A549 treated with AZD9567 at 1 μM for 4 hours (cell line): ENCODE measurements around the gene NXF2B. TPM values are rescaled to one million over a fixed set of nuclear protein-coding genes. Genes with fewer than 3 reads are reported as not detected.

ENCODE experiments used
- total RNA-seq: library from RNA; stranded (reverse); fragments of 200-300 nt; extraction: Qiagen RNA extraction; gene quantifications from 5 replicates; pipeline ENCODE4 v1.2.3, GENCODE V29; 2022; ENCODE audit not compliant: insufficient read depth

The NXF2B gene, protein sequence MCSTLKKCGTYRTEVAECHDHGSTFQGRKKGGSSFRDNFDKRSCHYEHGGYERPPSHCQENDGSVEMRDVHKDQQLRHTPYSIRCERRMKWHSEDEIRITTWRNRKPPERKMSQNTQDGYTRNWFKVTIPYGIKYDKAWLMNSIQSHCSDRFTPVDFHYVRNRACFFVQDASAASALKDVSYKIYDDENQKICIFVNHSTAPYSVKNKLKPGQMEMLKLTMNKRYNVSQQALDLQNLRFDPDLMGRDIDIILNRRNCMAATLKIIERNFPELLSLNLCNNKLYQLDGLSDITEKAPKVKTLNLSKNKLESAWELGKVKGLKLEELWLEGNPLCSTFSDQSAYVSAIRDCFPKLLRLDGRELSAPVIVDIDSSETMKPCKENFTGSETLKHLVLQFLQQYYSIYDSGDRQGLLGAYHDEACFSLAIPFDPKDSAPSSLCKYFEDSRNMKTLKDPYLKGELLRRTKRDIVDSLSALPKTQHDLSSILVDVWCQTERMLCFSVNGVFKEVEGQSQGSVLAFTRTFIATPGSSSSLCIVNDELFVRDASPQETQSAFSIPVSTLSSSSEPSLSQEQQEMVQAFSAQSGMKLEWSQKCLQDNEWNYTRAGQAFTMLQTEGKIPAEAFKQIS
- not detected in 5 replicates for total RNA-seq

DNA sequence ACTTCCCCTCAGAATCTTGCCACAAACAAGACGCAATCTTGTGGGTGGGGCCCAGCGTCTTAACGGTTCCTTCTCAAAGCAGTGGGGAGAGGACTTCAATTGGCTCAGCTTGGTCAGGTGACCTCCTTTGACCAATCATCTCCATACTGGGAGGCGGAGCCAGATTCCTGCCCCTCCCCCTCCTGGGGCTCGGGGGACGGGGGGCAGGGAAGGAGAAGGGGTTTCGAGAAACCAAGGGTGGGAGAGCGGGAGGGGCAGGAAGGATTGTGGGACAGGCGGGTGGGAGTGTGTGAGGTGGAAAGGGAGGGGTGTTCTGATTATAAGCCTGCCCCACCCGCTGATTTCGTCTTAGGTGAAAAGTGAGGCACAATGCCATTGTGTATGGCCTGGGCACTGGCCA is at the start of gene NXF2B:
Gene NXF2B, minus strand, starts transcription at position 101 of the 400 bp plus-strand sequence. CDS start 59,972 bp downstream, outside the sequence.

DNA sequence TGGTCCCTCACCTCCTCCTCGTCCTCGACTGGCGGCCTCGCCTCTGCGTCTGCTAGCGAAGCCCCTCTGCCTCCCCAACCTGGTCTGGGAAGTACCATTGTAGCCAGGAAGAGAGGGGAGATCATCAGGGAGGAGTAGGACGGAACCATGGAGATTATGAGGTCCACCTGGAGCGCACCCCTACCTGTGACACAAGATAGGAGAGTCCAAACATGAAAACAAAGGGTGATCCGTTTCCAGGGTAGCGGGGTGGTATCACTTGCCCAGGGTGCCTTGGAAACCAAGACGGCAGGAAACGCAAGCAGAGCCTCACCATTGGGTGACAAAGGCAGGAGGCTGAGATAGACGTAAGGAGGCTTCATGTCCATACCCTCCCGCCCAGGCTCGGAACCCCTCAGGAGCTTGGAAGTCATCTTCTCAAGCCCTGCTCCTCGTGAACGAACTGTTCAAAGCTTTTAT is 32.0 kb upstream of the NXF2B start, which contains the start of gene TCP11X2:
Gene TCP11X2, minus strand, starts transcription at position 51 of the 459 bp plus-strand sequence.

Other genes starting within 250 kb of the NXF2B start
- not detected in 5 replicates for gene TCP11X1, start 224.7 kb downstream of the NXF2B start, total RNA-seq
- not detected in 5 replicates for gene NXF2, start 192.8 kb downstream of the NXF2B start, total RNA-seq
- gene TCP11X2, start 31.8 kb upstream of the NXF2B start, total RNA-seq: not detected in 5 replicates
- 0.31 to 0.78 TPM (median 0.63 TPM) in 4 of 5 replicates, not detected in the other for gene TMSB15A, start 76.7 kb upstream of the NXF2B start, total RNA-seq
- 8.4 to 9.2 TPM (median 9.1 TPM) in 5 replicates for gene ARMCX5, start 159.5 kb upstream of the NXF2B start, total RNA-seq
- gene GPRASP1, start 211.5 kb upstream of the NXF2B start, total RNA-seq: 0.28 to 0.43 TPM (median 0.37 TPM) in 4 of 5 replicates, not detected in the other